ENCODE results near the gene RUSC1.
"Not testable (repeated sequence)": the region's sequence is repeated elsewhere in the genome, so short reads cannot be mapped to it uniquely, and the experiment has no call there.

The RUSC1 gene

GRCh38 chr1:155324717-155325602, 4.3 kb downstream of the RUSC1 start:
- Histone ChIP-seq H3K9ac (no peak overlapping the region), H3K27ac (peak overlapping the region; percentile 95), H3K4me3 (ENCODE audit: low read depth, low read length) (peak overlapping the region; percentile 99), H3K9me3 (ENCODE audit: control insufficient read depth, low read length) (no peaks in the 10 kb centered on the region), H2AFZ (peak overlapping the region; percentile 82), H3K4me2 (ENCODE audit: low read length) (peak overlapping the region; percentile 100), H3K27me3 (ENCODE audit: control insufficient read depth, insufficient read depth, low read length) (no peaks in the 10 kb centered on the region), H3K4me1 (no peaks in the 10 kb centered on the region), H3K36me3 (ENCODE audit: control insufficient read depth, insufficient read depth, low read length) (no peaks in the 10 kb centered on the region), H3K79me2 (no peaks in the 10 kb centered on the region)
- TF ChIP-seq CTCF (IDR thresholded peaks at IDR 0.05) = peak; percentile 21

GRCh38 chr1:155325603-155325893, 4.9 kb downstream of the RUSC1 start:
- H3K79me2 ChIP-seq = no peaks in the 10 kb centered on the region
- H3K9me3 ChIP-seq (ENCODE audit: control insufficient read depth, low read length) = no peaks in the 10 kb centered on the region
- H3K4me3 ChIP-seq (ENCODE audit: low read depth, low read length) = no peak overlapping the region
- no peak for TF ChIP-seq CTCF (IDR thresholded peaks at IDR 0.05)
- no peaks in the 10 kb centered on the region for H3K27me3 ChIP-seq (ENCODE audit: control insufficient read depth, insufficient read depth, low read length)
- H3K27ac ChIP-seq = peak overlapping the region; percentile 29
- H3K4me2 ChIP-seq (ENCODE audit: low read length) = peak overlapping the region; percentile 100
- no peak overlapping the region for H2AFZ ChIP-seq
- H3K9ac ChIP-seq = no peak overlapping the region
- H3K36me3 ChIP-seq (ENCODE audit: control insufficient read depth, insufficient read depth, low read length) = no peaks in the 10 kb centered on the region
- no peaks in the 10 kb centered on the region for H3K4me1 ChIP-seq

GRCh38 chr1:155326020-155326526, 5.4 kb downstream of the RUSC1 start:
- no peak overlapping the region for H3K9ac ChIP-seq

GRCh38 chr1:155326631-155327037, 5.9 kb downstream of the RUSC1 start:
- Histone ChIP-seq H3K79me2 (no peaks in the 10 kb centered on the region), H3K4me1 (no peaks in the 10 kb centered on the region), H3K9me3 (ENCODE audit: control insufficient read depth, low read length) (no peaks in the 10 kb centered on the region), H3K36me3 (ENCODE audit: control insufficient read depth, insufficient read depth, low read length) (no peaks in the 10 kb centered on the region), H2AFZ (no peak overlapping the region), H3K9ac (no peak overlapping the region), H3K27ac (no peak overlapping the region), H3K4me3 (ENCODE audit: low read depth, low read length) (no peak overlapping the region), H3K4me2 (ENCODE audit: low read length) (no peak overlapping the region), H3K27me3 (ENCODE audit: control insufficient read depth, insufficient read depth, low read length) (no peaks in the 10 kb centered on the region)
- TF ChIP-seq CTCF (IDR thresholded peaks at IDR 0.05) = no peak

More at GRCh38 chr1:155326020-155326526, 5.4 kb downstream of the RUSC1 start:
- H3K36me3 ChIP-seq (ENCODE audit: control insufficient read depth, insufficient read depth, low read length) = no peaks in the 10 kb centered on the region
- H3K27me3 ChIP-seq (ENCODE audit: control insufficient read depth, insufficient read depth, low read length) = no peaks in the 10 kb centered on the region
- H3K4me1 ChIP-seq = no peaks in the 10 kb centered on the region
- TF ChIP-seq CTCF (IDR thresholded peaks at IDR 0.05) = no peak
- H3K4me2 ChIP-seq (ENCODE audit: low read length) = no peak overlapping the region
- H3K9me3 ChIP-seq (ENCODE audit: control insufficient read depth, low read length) = no peaks in the 10 kb centered on the region
- H2AFZ ChIP-seq = no peak overlapping the region
- H3K79me2 ChIP-seq = no peaks in the 10 kb centered on the region
- no peak overlapping the region for H3K4me3 ChIP-seq (ENCODE audit: low read depth, low read length)
- H3K27ac ChIP-seq = no peak overlapping the region

GRCh38 chr1:155327981-155328380, 7.3 kb downstream of the RUSC1 start:
- Histone ChIP-seq H3K4me2 (ENCODE audit: low read length) (no peak overlapping the region), H3K36me3 (ENCODE audit: control insufficient read depth, insufficient read depth, low read length) (no peaks in the 10 kb centered on the region), H3K9me3 (ENCODE audit: control insufficient read depth, low read length) (no peaks in the 10 kb centered on the region), H3K4me1 (no peaks in the 10 kb centered on the region), H3K27ac (no peak overlapping the region), H3K9ac (no peak overlapping the region), H2AFZ (no peak overlapping the region), H3K4me3 (ENCODE audit: low read depth, low read length) (no peak overlapping the region), H3K27me3 (ENCODE audit: control insufficient read depth, insufficient read depth, low read length) (no peaks in the 10 kb centered on the region), H3K79me2 (no peaks in the 10 kb centered on the region)
- TF ChIP-seq CTCF (IDR thresholded peaks at IDR 0.05) = no peak

- H3K4me3 ChIP-seq (ENCODE audit: low read depth, low read length); H3K36me3 ChIP-seq (ENCODE audit: control insufficient read depth, insufficient read depth, low read length); H3K27ac ChIP-seq; H3K9me3 ChIP-seq (ENCODE audit: control insufficient read depth, low read length); H3K79me2 ChIP-seq; H2AFZ ChIP-seq; H3K4me2 ChIP-seq (ENCODE audit: low read length); H3K4me1 ChIP-seq; H3K9ac ChIP-seq; H3K27me3 ChIP-seq (ENCODE audit: control insufficient read depth, insufficient read depth, low read length): not testable (repeated sequence)
Measured at GRCh38 chr1:155328856-155329255, 8.2 kb downstream of the RUSC1 start.
